Liver (tissue), 3 donors: ENCODE data around the gene SP1.

Experiments
- ATF3 ChIP-seq: IDR thresholded peaks from 2 replicates; pipeline ENCODE4 v1.6.1; 2016; ENCODE audit warnings: antibody characterized with exemption
- CTCF ChIP-seq: fragments of 150-350 bp; IDR thresholded peaks from 2 replicates; pipeline ENCODE4 v1.5.1; 2017; ENCODE audit warnings: improper control_type of control experiment, low read depth, low read length; ENCODE audit not compliant: missing input control
- FOXA1 ChIP-seq: IDR thresholded peaks from 2 replicates; pipeline ENCODE4 v1.6.1; 2016; ENCODE audit warnings: antibody characterized with exemption
- GABPA ChIP-seq, 2 donors: IDR thresholded peaks in 1 of 2; conservative IDR thresholded peaks in 1 of 2; 2 replicates each; pipeline ENCODE4 v1.6.1; 2016; ENCODE audit warnings: antibody characterized with exemption in 2 of 2, mild to moderate bottlenecking in 1 of 2, moderate library complexity in 1 of 2
- HNF4A ChIP-seq, 2 donors: conservative IDR thresholded peaks; 2 replicates each; pipeline ENCODE4 v1.6.1; 2016; ENCODE audit warnings: antibody characterized with exemption in 2 of 2, mild to moderate bottlenecking in 2 of 2
- HNF4G ChIP-seq: IDR thresholded peaks from 2 replicates; pipeline ENCODE4 v1.6.1; 2016; ENCODE audit warnings: antibody characterized with exemption
- JUND ChIP-seq, 2 donors: IDR thresholded peaks; 2 replicates each; pipeline ENCODE4 v1.6.1; 2016; ENCODE audit warnings: antibody characterized with exemption in 2 of 2
- MAX ChIP-seq: IDR thresholded peaks from 2 replicates; pipeline ENCODE4 v1.6.1; 2016; ENCODE audit warnings: antibody characterized with exemption
- NR2F2 ChIP-seq: IDR thresholded peaks from 2 replicates; pipeline ENCODE4 v1.6.1; 2016; ENCODE audit warnings: antibody characterized with exemption
- REST ChIP-seq: IDR thresholded peaks from 2 replicates; pipeline ENCODE4 v1.6.1; 2016; ENCODE audit warnings: antibody characterized with exemption, mild to moderate bottlenecking
- RXRA ChIP-seq, 2 donors: IDR thresholded peaks; 2 replicates each; pipeline ENCODE4 v1.6.1; 2017 to 2018; ENCODE audit warnings: antibody characterized with exemption in 2 of 2, mild to moderate bottlenecking in 1 of 2
- SP1 ChIP-seq: IDR thresholded peaks from 2 replicates; pipeline ENCODE4 v1.6.1; 2018; ENCODE audit warnings: antibody characterized with exemption, mild to moderate bottlenecking
- TAF1 ChIP-seq: conservative IDR thresholded peaks from 2 replicates; pipeline ENCODE4 v1.6.1; 2016; ENCODE audit warnings: antibody characterized with exemption, mild to moderate bottlenecking
- ZBTB33 ChIP-seq: IDR thresholded peaks from 2 replicates; pipeline ENCODE4 v1.6.1; 2016; ENCODE audit warnings: antibody characterized with exemption
- donor health status: healthy.
- donor health status: healthy.

- TF ChIP-seq GABPA (IDR thresholded peaks at IDR 0.05 in 1 of 2, conservative IDR thresholded peaks at IDR 0.05 in 1 of 2) (no peak), SP1 (no peak), CTCF (no peak), JUND (IDR thresholded peaks at IDR 0.05) (no peak), TAF1 (no peak), NR2F2 (no peak), HNF4G (no peak), ATF3 (no peak), FOXA1 (no peak), MAX (no peak), HNF4A (conservative IDR thresholded peaks at IDR 0.05) (no peak), REST (no peak), RXRA (IDR thresholded peaks at IDR 0.05) (no peak), ZBTB33 (no peak)
Observed at GRCh38 chr12:53336181-53336681, 43.7 kb upstream of the SP1 start, which contains the start of gene SP7.
